Thyroid gland (tissue), 4 donors: Measurements from ENCODE around the gene ADAM12. TPM values are rescaled to one million over a fixed set of nuclear protein-coding genes. Genes with fewer than 3 reads are reported as not detected.

Experiments used
- DNase-seq, 2 donors: peaks; one replicate each; pipeline ENCODE4 v3.0.0-alpha.2; 2019
- H3K27ac ChIP-seq, 3 donors: fragments of 200-600 bp; sonication (generic); 1 replicate in 2 of 3; 2 replicates in 1 of 3; pipeline ENCODE4 v1.5.1; 2016 to 2019; ENCODE audit warnings: mild to moderate bottlenecking in 1 of 3, moderate library complexity in 1 of 3
- H3K27me3 ChIP-seq: fragments of 200-600 bp; sonication (generic); one replicate; pipeline ENCODE4 v1.5.1; 2019
- H3K36me3 ChIP-seq, 2 donors: fragments of 200-600 bp; sonication (generic); one replicate each; pipeline ENCODE4 v1.5.1; 2016 to 2019
- H3K4me1 ChIP-seq, 2 donors: fragments of 200-600 bp; sonication (generic); one replicate each; pipeline ENCODE4 v1.5.1; 2017 to 2019
- H3K4me3 ChIP-seq, 3 donors: fragments of 200-600 bp; sonication (generic); replicated peaks in 1 of 3; 1 replicate in 2 of 3; 2 replicates in 1 of 3; pipeline ENCODE4 v1.5.1; 2016; ENCODE audit warnings: mild to moderate bottlenecking in 1 of 3
- H3K9me3 ChIP-seq: fragments of 200-600 bp; sonication (generic); one replicate; pipeline ENCODE4 v1.5.1; 2017
- POLR2A ChIP-seq, 2 donors: fragments of 450-650 bp; IDR thresholded peaks; one replicate each; pipeline ENCODE4 v1.6.1; 2017; ENCODE audit warnings: antibody characterized with exemption in 2 of 2, mild to moderate bottlenecking in 2 of 2, moderate library complexity in 1 of 2
- WGBS, 2 donors: methylation state at CpG; one replicate each; pipeline ENCODE4 v1.1.5; 2017; 5-methylcytosine and 5-hydroxymethylcytosine counted together
- intact Hi-C: fragments of 100-400 bp; cut with DNase I; formaldehyde crosslinking; loops from one replicate; pipeline ENCODE4 v1.15.1; 2023
- total RNA-seq, 4 donors: library from RNA; depleted of rRNA; stranded (reverse); fragments of >200 nt; gene quantifications; one replicate each; pipeline ENCODE4 v1.2.3, GENCODE V29; 2016
- TF ChIP-seq, protein P1 (sequence below), 6 experiments: fragments of 200-600 bp in 3 of 6; fragments of 450-650 bp in 3 of 6; sonication (generic) in 3 of 6; IDR thresholded peaks; one replicate each; pipeline ENCODE4 v1.5.1; 2016 to 2019; ENCODE audit warnings: antibody characterized with exemption in 6 of 6, mild to moderate bottlenecking in 2 of 6, inconsistent platforms in 1 of 6, moderate library complexity in 1 of 6

Gene ADAM12
- total RNA-seq, 4 donors from 2014 or later, result 0.20 to 0.94 (median 0.63) TPM

DNA sequence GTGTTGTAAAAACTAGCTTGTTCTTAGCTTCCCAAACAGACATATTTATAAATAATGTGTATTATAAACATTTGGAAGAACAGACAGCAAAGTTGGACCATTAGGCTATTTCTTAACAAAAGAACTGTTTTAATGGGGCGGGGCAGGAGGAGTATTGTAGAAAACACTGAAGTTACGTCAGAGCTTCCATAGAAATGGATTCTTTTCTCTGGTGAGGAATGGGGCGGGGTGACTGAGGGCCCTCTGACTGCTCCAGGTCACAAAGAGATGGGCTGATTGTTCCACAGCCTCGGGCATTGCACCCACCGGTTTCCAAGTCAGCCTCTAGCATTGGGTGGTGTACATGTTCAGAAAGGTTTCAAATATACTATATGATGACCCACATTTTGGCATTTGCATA is 36.8 kb upstream of the ADAM12 start:
- Histone ChIP-seq H3K9me3 (no peaks in the 10 kb centered on the region), H3K27me3 (no peaks in the 10 kb centered on the region), H3K4me3 (no peak overlapping the region), H3K36me3 (no peaks in the 10 kb centered on the region), H3K4me1 (no peaks in the 10 kb centered on the region), H3K27ac (no peak overlapping the region)
- DNase-seq, result no peak
- TF ChIP-seq, protein P1, sequence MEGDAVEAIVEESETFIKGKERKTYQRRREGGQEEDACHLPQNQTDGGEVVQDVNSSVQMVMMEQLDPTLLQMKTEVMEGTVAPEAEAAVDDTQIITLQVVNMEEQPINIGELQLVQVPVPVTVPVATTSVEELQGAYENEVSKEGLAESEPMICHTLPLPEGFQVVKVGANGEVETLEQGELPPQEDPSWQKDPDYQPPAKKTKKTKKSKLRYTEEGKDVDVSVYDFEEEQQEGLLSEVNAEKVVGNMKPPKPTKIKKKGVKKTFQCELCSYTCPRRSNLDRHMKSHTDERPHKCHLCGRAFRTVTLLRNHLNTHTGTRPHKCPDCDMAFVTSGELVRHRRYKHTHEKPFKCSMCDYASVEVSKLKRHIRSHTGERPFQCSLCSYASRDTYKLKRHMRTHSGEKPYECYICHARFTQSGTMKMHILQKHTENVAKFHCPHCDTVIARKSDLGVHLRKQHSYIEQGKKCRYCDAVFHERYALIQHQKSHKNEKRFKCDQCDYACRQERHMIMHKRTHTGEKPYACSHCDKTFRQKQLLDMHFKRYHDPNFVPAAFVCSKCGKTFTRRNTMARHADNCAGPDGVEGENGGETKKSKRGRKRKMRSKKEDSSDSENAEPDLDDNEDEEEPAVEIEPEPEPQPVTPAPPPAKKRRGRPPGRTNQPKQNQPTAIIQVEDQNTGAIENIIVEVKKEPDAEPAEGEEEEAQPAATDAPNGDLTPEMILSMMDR (IDR thresholded peaks at IDR 0.05), result no peak
- TF ChIP-seq POLR2A (IDR thresholded peaks at IDR 0.05), result no peak
- WGBS, 2 donors, result 88 to 90% methylated on average over 5 of the region's 5 CpGs
- intact Hi-C loops, result no loop called here

DNA sequence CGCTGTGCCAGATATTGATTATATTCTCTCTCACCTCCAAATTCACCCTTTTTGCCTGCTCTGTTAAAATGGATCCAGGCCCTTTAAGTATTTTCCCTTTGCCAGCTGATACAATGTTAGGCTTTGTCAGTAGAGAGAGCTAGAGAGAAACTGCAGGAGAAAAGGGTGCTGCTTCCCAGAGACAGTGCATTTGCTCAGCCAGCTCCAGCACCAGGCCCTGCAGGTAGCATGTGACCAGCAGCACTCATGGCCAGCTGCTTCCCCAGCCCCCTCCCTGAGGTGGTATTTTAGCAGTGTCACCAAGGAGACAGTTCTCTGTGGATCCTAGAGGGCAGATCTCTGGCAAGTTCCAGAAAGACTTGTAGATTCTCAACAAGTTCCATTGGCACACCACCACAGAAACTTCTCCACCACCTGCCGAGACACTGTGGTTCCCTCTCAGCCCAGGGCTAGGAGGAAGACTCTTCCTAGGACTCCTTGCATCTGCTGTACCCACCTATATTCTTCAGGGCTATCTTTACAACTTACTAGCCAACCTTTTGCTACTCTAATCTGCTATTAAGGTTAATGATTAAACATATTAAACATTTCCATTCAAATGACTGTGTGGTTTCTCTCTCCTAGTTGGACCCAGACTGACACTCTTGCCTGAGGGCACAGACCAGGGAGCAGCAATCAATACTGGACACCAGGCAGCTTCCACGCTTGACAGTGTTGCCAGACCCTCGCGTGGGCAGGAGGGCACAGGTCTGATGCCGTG is 35.6 kb upstream of the ADAM12 start:
- DNase-seq, result no peak
- Histone ChIP-seq H3K9me3 (no peaks in the 10 kb centered on the region), H3K27me3 (no peaks in the 10 kb centered on the region), H3K4me3 (no peak overlapping the region), H3K36me3 (no peaks in the 10 kb centered on the region), H3K4me1 (no peaks in the 10 kb centered on the region), H3K27ac (no peak overlapping the region)
- intact Hi-C loops, result no loop called here
- 86 to 96% methylated on average over 6 of the region's 6 CpGs for WGBS, 2 donors
- TF ChIP-seq, protein P1 (IDR thresholded peaks at IDR 0.05), result no peak
- no peak for TF ChIP-seq POLR2A (IDR thresholded peaks at IDR 0.05)

DNA sequence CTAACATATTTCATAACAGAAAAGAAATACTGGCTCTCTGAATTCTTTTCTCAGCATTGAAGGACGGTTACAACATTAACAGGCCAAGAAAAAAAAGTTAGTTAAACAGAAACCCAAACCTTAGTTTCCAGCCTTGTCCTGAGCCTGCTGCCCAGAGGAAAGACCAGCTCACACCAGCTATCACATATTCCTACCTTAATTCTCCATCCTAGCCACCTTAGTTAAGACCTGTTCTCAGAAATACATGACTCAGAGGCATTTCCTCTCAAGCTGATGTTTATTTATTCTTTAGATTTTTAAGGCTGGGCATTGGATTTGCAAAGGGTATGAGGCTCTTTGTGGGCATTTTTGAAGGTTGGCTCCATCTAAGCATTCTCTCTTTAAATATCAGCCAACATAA is 34.3 kb upstream of the ADAM12 start:
- TF ChIP-seq, protein P1 (IDR thresholded peaks at IDR 0.05), result no peak
- TF ChIP-seq POLR2A (IDR thresholded peaks at IDR 0.05), result no peak
- Histone ChIP-seq H3K27ac (no peak overlapping the region), H3K4me3 (no peak overlapping the region), H3K27me3 (no peaks in the 10 kb centered on the region), H3K4me1 (no peaks in the 10 kb centered on the region), H3K9me3 (no peaks in the 10 kb centered on the region), H3K36me3 (no peaks in the 10 kb centered on the region)
- intact Hi-C loops, result no loop called here
- no peak for DNase-seq
- 77 to 82% methylated on average over 1 of the region's 1 CpG for WGBS, 2 donors

DNA sequence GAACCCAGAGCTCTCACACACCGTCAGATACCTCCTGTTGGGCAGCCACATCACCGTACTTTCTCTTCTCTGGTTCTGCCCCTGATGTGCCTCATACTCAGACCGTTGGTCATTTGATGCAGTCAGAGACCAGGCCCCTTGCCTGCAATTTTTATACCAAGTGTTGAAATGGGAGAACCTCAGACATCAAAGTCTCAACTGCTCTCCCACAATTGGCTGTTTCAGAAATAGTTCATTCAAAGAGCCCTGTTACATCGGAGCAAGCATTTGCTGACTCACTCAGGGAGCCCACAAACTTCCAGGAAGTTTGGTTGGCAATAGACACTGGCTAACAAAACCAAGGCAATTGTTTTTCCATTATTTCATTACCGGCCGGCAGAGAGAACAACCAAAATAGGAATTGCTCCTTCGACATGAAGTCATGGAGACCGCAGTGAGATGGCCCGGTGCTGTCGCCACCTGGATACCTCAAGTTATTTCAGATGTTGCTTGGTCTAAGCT is 33.5 kb upstream of the ADAM12 start:
- H3K4me3 ChIP-seq, result no peak overlapping the region
- no peak for TF ChIP-seq POLR2A (IDR thresholded peaks at IDR 0.05)
- TF ChIP-seq, protein P1 (IDR thresholded peaks at IDR 0.05), result no peak
- no peak overlapping the region for H3K27ac ChIP-seq
- 68 to 78% methylated on average over 10 of the region's 10 CpGs for WGBS, 2 donors
- H3K4me1 ChIP-seq, result no peaks in the 10 kb centered on the region
- H3K27me3 ChIP-seq, result no peaks in the 10 kb centered on the region
- H3K9me3 ChIP-seq, result no peaks in the 10 kb centered on the region
- intact Hi-C loops, result no loop called here
- H3K36me3 ChIP-seq, result no peaks in the 10 kb centered on the region
- no peak for DNase-seq

DNA sequence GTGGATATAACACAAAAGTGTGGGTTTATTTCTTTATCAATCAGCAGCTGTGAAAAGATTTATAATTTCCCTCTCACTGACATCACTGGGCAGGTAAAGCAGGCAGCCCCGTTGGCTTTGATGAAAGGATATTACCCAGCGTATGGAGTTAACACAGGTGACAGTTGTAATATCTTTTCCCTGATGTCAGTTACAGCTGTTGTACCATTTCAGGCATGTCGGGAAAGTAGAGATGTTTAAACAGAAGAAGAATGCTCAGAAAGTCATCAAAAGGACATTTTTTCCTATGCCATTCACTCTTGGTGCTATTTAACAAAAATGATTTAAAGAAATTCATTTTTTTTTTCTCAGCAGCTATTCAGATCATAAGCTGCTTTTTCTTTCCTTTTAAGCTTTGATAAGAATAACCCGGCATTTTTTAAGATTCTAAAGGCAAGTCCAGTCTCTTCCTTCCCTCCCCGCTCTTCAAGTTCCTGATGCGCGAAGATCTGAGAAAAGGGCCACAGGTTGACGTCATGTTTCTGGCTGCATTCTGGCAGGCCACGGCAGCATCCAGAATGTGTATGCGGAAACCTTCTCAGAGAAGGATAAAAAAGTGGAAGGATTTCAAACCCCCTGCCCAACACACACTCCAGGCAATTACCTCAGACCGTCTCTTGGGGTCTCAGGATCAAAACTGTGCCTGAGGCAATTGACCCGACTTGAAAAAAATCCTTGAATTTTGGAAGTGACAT is 32.5 kb upstream of the ADAM12 start:
- 64 to 65% methylated on average over 12 of the region's 12 CpGs for WGBS, 2 donors
- H3K4me3 ChIP-seq, result no peak overlapping the region
- no peak overlapping the region for H3K27ac ChIP-seq
- H3K27me3 ChIP-seq, result no peaks in the 10 kb centered on the region
- H3K9me3 ChIP-seq, result no peaks in the 10 kb centered on the region
- no peaks in the 10 kb centered on the region for H3K4me1 ChIP-seq
- intact Hi-C loops, result no loop called here
- no peaks in the 10 kb centered on the region for H3K36me3 ChIP-seq
- TF ChIP-seq, protein P1 (IDR thresholded peaks at IDR 0.05), result no peak
- no peak for TF ChIP-seq POLR2A (IDR thresholded peaks at IDR 0.05)
- DNase-seq, result no peak
